Esophagus squamous epithelium (tissue), 5 donors: ENCODE data around the gene XIRP2. TPM values are rescaled to one million over a fixed set of nuclear protein-coding genes. Genes with fewer than 3 reads are reported as not detected.

Experiments used
- DNase-seq: peaks from one replicate; lab custom pipeline; 2025; lab: John Stamatoyannopoulos, UW
- H3K27ac ChIP-seq, 4 donors: fragments of 200-600 bp; sonication (generic); one replicate each; pipeline ENCODE4 v1.5.1; 2016 to 2019; ENCODE audit warnings: mild to moderate bottlenecking in 1 of 4
- H3K27me3 ChIP-seq, 4 donors: fragments of 200-600 bp; sonication (generic); 1 replicate in 3 of 4; 2 replicates in 1 of 4; pipeline versions ENCODE4 v1.5.1 to v1.6.0; 2017 to 2021; ENCODE audit warnings: antibody characterized with exemption in 1 of 4
- H3K36me3 ChIP-seq, 3 donors: fragments of 200-600 bp; sonication (generic); one replicate each; pipeline ENCODE4 v1.5.1; 2016 to 2019
- H3K4me1 ChIP-seq, 3 donors: fragments of 200-600 bp; sonication (generic); one replicate each; pipeline ENCODE4 v1.5.1; 2017 to 2019
- H3K4me3 ChIP-seq, 4 donors: fragments of 200-600 bp; sonication (generic); 1 replicate in 3 of 4; 2 replicates in 1 of 4; pipeline ENCODE4 v1.5.1; 2016 to 2019; ENCODE audit warnings: mild to moderate bottlenecking in 2 of 4, moderate library complexity in 1 of 4
- H3K9me3 ChIP-seq, 3 donors: fragments of 200-600 bp; sonication (generic); one replicate each; pipeline ENCODE4 v1.5.1; 2016 to 2019
- POLR2A ChIP-seq, 4 donors: fragments of 450-650 bp; IDR thresholded peaks; one replicate each; pipeline ENCODE4 v1.6.1; 2017; ENCODE audit warnings: antibody characterized with exemption in 4 of 4, mild to moderate bottlenecking in 4 of 4, moderate library complexity in 3 of 4
- WGBS, 2 donors: methylation state at CpG; one replicate each; pipeline ENCODE4 v1.1.5; 2018; 5-methylcytosine and 5-hydroxymethylcytosine counted together
- intact Hi-C: fragments of 100-400 bp; cut with DNase I; formaldehyde crosslinking; loops from one replicate; pipeline ENCODE4 v1.15.0; 2022
- total RNA-seq, 4 donors: library from RNA; depleted of rRNA; stranded (reverse); fragments of >200 nt; gene quantifications; one replicate each; pipeline ENCODE4 v1.1.0, GENCODE V29; 2016
- TF ChIP-seq, protein P1 (sequence below), 6 experiments: fragments of 450-650 bp in 4 of 6; fragments of 200-600 bp in 2 of 6; sonication (generic) in 2 of 6; IDR thresholded peaks; one replicate each; pipeline ENCODE4 v1.5.1; 2016 to 2019; ENCODE audit warnings: antibody characterized with exemption in 6 of 6, mild to moderate bottlenecking in 4 of 6, moderate library complexity in 4 of 6
- donor health status: DM: yes; HTN: yes; CAD: no.

XIRP2 gene
- total RNA-seq, 4 donors from 2014 or later: 0.03 TPM; not detected in 3

DNA sequence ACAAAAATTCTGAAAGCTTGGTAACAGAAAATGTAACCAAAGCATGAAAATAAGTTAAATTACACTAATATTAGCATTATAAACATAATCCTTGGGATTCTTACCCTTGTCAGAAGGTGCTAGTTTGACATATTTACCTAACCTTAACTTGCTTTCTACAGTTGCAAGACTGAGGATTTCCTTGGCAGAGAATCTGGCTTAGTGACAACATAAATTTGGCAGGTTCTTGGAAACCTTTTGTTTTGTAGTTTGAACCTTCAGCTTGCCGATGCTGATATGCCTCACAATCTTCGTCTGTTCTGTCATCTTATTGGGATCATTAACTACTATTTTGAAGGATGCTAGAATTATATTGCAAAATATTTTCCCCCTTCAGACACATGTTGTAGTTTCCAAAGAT lies 3.4 kb downstream of the XIRP2 start:
- Histone ChIP-seq H3K36me3 (no peaks in the 10 kb centered on the region), H3K4me1 (no peaks in the 10 kb centered on the region), H3K4me3 (no peak overlapping the region), H3K9me3 (no peaks in the 10 kb centered on the region), H3K27me3 (no peaks in the 10 kb centered on the region), H3K27ac (no peak overlapping the region)
- no peak for TF ChIP-seq POLR2A (IDR thresholded peaks at IDR 0.05)
- WGBS, 2 donors: 12 to 19% methylated on average over 2 of the region's 2 CpGs
- no peak for DNase-seq
- intact Hi-C loops: no loop called here

DNA sequence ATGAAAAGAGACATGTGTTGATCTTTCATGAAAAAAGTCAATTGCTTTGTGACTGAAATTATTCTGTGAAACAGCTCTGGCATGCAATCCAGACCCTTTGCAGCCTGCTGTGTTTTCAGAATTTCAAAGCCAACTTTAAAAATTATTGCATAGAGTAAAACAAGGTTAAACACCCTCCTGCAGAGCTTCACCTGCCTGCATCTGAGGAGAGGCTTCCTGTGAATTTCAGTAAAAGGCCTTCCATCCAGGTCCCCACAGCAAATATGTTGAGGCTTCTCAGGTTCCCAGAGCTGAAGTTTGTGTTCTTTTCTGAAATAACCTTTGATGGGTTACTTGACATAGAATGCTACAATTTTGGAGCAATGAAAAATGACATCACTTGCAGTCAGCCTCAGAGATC lies 4.1 kb downstream of the XIRP2 start:
- H3K27me3 ChIP-seq: no peaks in the 10 kb centered on the region
- no peak for DNase-seq
- no peaks in the 10 kb centered on the region for H3K9me3 ChIP-seq
- H3K4me3 ChIP-seq: no peak overlapping the region
- no peak overlapping the region for H3K27ac ChIP-seq
- H3K4me1 ChIP-seq: no peaks in the 10 kb centered on the region
- TF ChIP-seq POLR2A (IDR thresholded peaks at IDR 0.05): no peak
- TF ChIP-seq, protein P1, sequence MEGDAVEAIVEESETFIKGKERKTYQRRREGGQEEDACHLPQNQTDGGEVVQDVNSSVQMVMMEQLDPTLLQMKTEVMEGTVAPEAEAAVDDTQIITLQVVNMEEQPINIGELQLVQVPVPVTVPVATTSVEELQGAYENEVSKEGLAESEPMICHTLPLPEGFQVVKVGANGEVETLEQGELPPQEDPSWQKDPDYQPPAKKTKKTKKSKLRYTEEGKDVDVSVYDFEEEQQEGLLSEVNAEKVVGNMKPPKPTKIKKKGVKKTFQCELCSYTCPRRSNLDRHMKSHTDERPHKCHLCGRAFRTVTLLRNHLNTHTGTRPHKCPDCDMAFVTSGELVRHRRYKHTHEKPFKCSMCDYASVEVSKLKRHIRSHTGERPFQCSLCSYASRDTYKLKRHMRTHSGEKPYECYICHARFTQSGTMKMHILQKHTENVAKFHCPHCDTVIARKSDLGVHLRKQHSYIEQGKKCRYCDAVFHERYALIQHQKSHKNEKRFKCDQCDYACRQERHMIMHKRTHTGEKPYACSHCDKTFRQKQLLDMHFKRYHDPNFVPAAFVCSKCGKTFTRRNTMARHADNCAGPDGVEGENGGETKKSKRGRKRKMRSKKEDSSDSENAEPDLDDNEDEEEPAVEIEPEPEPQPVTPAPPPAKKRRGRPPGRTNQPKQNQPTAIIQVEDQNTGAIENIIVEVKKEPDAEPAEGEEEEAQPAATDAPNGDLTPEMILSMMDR (IDR thresholded peaks at IDR 0.05): no peak
- intact Hi-C loops: no loop called here
- H3K36me3 ChIP-seq: no peaks in the 10 kb centered on the region

DNA sequence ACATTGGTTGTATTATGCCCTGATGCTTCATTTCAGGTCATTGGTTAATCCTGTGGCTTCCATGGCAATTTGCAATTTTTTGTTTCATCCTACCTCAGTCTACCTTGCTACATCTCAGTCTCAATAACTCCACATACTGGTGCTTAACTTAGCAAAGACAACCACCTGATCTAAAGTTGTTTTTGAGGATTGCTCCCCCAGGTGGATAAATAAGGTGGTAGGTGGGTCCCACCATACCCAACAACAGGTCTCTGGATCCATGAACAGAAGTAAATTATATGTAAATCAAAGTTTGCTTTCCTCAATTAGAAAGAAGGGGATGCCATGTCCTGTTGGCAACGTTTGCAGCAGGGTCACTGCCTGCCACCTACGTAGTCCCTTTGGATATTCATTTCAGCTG lies 7.0 kb downstream of the XIRP2 start:
- no peak for TF ChIP-seq POLR2A (IDR thresholded peaks at IDR 0.05)
- TF ChIP-seq, protein P1 (IDR thresholded peaks at IDR 0.05): no peak
- no peak overlapping the region for H3K27ac ChIP-seq
- no peak for DNase-seq
- no peaks in the 10 kb centered on the region for H3K36me3 ChIP-seq
- intact Hi-C loops: no loop called here
- H3K4me3 ChIP-seq: no peak overlapping the region
- H3K27me3 ChIP-seq: no peaks in the 10 kb centered on the region
- H3K9me3 ChIP-seq: no peaks in the 10 kb centered on the region
- no peaks in the 10 kb centered on the region for H3K4me1 ChIP-seq
- WGBS, 2 donors: 58 to 85% methylated on average over 2 of the region's 2 CpGs

DNA sequence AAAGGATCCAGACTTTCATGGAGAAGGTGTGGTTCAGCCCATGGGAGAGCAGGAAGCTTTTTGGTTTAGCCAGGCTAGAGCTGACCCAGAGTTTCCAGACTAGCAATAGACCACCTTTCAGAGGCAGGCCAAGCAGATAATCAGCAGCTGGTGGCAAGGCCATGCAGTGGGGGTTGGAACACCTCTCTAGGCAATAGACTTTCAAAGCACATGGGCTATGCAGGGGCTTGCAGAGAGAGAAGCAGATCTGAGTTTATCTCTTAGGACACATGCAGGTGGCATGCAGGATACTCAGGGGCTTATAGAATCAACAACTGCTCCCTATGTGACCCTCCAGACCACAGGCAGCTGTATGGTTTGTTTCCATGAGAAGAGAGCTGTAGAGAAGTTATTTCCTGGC lies 9.4 kb downstream of the XIRP2 start:
- no peak for DNase-seq
- TF ChIP-seq, protein P1 (IDR thresholded peaks at IDR 0.05): no peak
- TF ChIP-seq POLR2A (IDR thresholded peaks at IDR 0.05): no peak
- Histone ChIP-seq H3K27ac (no peak overlapping the region), H3K9me3 (no peaks in the 10 kb centered on the region), H3K4me3 (no peak overlapping the region), H3K27me3 (no peaks in the 10 kb centered on the region), H3K4me1 (no peaks in the 10 kb centered on the region), H3K36me3 (no peaks in the 10 kb centered on the region)
- intact Hi-C loops: no loop called here

DNA sequence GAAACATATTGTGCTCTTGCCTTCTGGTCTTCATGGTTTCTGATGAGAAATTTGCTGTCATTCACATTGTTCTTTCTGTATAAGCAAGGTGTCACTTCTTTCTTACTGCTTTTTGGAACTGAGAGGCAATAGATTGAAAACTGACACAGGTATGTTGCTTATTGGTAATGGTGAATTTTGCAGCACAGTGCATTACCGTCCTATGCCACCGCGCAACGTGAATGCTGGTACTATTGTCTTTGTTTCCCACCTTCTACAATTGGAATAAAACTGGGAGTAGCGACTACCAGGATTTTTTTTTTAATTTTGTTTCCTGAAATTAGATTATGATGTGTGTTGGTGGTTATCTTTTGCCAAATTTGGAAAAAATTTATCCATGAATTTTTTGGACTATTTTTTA lies 11.4 kb downstream of the XIRP2 start:
- Histone ChIP-seq H3K4me3 (no peak overlapping the region), H3K9me3 (no peaks in the 10 kb centered on the region), H3K4me1 (no peaks in the 10 kb centered on the region), H3K36me3 (no peaks in the 10 kb centered on the region), H3K27ac (no peak overlapping the region), H3K27me3 (no peaks in the 10 kb centered on the region)
- TF ChIP-seq, protein P1 (IDR thresholded peaks at IDR 0.05): no peak
- no peak for TF ChIP-seq POLR2A (IDR thresholded peaks at IDR 0.05)
- WGBS, 2 donors: 81 to 88% methylated on average over 5 of the region's 5 CpGs
- intact Hi-C loops: no loop called here
- DNase-seq: no peak

DNA sequence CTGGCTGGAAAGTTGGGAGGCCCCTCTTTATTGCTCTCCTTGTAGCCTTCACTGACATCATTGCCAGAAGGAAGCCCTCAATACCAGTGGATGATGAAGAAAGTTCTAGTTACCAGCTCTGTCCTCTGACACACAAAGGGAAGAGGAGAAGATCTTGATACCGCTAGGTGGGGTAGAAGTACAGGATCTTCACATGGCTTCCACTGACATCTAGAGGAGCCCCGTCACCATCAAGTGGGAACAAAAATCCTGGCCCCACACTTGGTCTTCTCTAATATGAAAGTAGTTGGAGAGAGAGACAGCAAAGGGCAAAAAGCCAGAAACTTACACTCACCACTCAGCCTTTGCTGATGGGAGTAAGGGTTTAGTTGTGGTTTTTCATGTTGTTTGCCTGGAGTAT lies 12.4 kb downstream of the XIRP2 start:
- Histone ChIP-seq H3K36me3 (no peaks in the 10 kb centered on the region), H3K9me3 (no peaks in the 10 kb centered on the region), H3K27ac (no peak overlapping the region), H3K4me1 (no peaks in the 10 kb centered on the region), H3K4me3 (no peak overlapping the region), H3K27me3 (no peaks in the 10 kb centered on the region)
- intact Hi-C loops: no loop called here
- no peak for TF ChIP-seq POLR2A (IDR thresholded peaks at IDR 0.05)
- TF ChIP-seq, protein P1 (IDR thresholded peaks at IDR 0.05): no peak
- 78 to 100% methylated on average over 1 to 2 of the region's 2 CpGs for WGBS, 2 donors
- no peak for DNase-seq
